Mesenteric fat pad (tissue), 1 donor: ENCODE results near the gene CORO2B. TPM values are rescaled to one million over a fixed set of nuclear protein-coding genes. Genes with fewer than 3 reads are reported as not detected.

ENCODE experiments used
- DNase-seq: peaks from one replicate; pipeline ENCODE4 v3.0.0-alpha.2; 2020; ENCODE audit warnings: low spot score
- total RNA-seq: library from RNA; stranded (reverse); fragmentation: NEBNext Ultra II Directional; extraction: Animal tissue kit (Norgen Biotek cat#: 25700); gene quantifications from one replicate; pipeline ENCODE4 v1.2.1, GENCODE V29; 2021
- donor health status: DM: yes; HTN: yes; CAD: no.

Gene CORO2B
- total RNA-seq, 1 donor from 2014 or later = 4.9 TPM

- peak; percentile 68 for DNase-seq
These were observed 89.2 kb downstream of the CORO2B start for GRCh38 chr15:68667800-68668625.

DNA sequence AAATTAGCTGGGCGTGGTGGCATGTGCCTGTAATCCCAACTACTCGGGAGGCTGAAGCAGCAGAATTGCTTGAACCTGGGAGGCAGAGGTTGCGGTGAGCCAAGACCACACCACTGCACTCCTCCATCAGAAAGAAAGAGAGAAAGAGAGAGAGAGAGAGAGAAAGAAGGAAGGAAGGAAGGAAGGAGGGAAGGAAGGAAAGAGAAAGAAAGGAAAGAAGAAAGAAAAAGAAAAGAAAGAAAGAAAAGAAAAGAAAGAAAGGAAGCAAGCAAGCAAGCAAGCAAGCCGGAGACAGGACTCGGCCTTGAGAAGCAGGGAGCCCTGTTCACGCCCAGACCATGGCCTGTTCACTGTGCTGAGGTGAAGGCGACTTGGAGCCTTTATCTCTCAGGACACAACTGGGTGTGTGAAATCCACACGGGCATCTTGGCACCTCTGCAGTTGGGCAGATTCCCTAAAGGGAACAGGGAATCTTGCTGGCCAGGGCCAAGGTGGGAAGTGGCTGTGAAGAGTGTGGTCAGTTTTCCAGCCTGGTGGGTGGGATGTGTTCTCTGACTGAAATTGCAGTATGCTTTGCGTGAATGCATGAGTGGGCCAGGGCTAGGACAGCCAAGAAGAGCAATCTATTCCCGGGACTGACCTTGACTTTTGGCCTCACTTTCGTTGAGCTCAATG lies 90.3 kb downstream of the CORO2B start:
- peak; percentile 64 for DNase-seq

DNA sequence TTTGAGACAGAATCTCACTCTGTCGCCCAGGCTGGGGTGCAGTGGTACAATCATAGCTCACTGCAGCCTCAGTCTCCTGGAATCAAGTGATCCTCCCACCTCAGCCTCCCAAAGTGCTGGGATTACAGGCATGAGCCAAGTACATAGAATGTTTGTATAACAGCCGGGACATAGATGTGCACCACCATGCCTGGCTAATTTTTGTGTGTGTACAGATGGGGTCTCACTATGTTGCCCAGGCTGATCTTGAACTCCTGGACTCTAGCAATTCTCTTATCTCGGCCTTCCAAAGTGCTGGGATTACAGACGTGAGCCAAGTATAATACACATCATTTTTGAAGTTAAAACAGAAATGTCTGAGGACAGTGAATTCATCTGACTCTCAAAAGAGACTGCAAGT lies 93.5 kb downstream of the CORO2B start:
- DNase-seq = peak; percentile 2

DNA sequence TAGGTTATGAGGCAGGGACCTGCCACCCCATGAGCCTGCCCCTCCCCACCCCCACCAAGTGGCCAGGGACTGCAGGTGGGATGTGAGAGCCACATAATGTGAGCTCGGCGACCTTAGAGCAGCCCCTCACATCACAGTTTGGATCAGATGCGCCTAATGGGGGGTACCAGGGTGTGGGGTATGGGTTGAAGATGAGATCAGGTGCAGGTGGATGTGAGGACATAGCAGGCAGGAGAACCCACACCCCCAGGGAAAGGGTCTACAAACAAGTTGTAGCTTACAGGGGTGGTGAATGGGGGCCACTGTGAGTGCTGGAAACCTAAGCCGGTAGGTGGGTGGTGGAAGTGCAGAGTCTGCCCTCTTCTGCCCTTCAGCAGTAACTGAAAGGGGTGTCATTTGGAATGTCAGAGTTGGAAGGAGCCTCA lies 94.0 kb downstream of the CORO2B start:
- DNase-seq = peak; percentile 59

DNA sequence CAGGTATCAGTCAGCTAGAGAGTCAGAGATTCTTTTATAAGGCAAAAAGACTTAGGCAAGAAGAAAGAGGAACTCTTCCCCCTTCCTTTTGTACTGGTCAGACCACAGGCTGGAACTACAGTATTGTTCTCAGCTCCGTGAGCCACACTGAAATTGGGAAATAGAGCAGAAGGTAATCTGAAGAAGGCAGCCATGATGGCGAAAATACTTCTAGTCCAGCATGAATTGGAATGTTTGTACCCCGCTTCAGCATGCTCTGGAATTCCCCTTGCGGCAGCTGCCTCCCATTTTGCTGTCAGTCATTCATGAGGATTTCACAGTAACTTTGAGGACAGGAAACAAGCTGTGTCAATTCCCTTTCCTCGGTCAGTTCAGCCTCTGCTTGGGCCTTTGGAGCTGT lies 96.2 kb downstream of the CORO2B start:
- peak; percentile 45 for DNase-seq

DNA sequence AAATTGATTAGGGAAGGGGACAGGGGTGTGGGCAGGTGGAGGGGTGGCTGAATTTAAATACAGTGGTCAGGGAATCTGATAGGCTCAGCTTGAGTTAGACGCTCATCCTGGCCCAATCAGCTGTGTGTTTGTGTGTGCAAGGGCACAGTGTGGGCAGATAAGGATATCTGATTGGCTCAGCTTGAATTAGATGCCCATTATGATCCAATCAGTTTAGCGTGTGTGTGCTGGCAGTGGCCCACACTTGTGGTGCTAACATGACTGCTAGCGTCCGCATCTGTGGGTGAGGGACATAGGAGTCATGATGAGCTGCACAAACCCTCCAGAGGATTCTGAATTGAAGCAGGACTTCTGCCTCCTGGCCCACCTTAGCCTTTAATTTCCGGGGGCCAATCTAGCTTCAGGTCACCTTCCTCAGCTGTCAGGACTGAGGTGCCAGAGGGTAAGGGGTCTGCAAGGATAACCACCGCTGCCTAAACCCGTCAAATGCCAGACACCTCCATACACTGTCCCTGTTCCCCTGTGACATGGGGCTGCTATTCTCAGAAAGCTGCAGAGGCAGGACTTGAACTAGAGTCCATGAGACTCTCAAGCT lies 97.3 kb downstream of the CORO2B start:
- peak; percentile 51 for DNase-seq

DNA sequence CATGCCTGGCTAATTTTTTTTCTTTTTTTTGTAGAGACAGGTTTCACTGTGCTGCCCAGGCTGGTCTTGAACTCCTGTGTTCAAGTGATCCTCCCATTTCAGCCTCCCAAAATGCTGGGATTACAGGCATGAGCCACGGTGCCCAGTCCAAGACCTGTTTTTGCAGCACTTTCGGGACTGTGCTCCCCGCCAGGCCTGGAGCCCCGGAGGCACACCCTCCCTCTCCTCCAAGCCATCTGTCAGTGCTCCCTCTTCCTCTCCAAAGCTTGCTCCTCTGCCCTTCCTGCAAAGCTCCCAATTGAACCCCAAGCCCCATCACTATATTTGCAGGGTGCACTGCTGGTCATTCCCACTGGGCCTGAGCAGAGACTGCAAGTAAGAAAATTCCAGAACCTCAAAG lies 98.1 kb downstream of the CORO2B start:
- DNase-seq = peak; percentile 49

- peak; percentile 65 for DNase-seq
These were observed 99.2 kb downstream of the CORO2B start for GRCh38 chr15:68677996-68678395.

DNA sequence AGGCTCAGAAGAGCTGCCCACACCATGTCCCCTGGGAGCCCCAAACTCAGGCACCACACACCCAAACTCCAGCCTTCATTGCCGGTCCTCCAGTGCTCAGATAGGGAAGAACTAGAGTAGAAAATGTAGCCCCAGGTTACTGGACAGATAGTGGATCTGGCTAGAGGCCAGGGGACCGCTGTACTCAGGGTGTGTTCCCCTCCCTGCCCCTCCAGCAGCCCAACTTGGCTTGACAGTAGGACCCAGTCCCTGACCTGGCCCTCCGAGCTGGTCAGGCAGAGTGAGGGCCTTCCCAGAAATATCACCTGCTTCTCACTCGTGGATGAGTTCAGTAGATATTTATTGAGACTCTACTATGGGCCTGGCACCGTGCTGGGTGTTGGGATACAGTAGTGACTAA lies 100.0 kb downstream of the CORO2B start:
- peak; percentile 62 for DNase-seq

GRCh38 chr15:68679161-68679560 lies 100.4 kb downstream of the CORO2B start:
- DNase-seq = peak; percentile 73

GRCh38 chr15:68679961-68680371 lies 101.2 kb downstream of the CORO2B start:
- DNase-seq = peak; percentile 35

- peak; percentile 41 for DNase-seq
These were observed 102.0 kb downstream of the CORO2B start for GRCh38 chr15:68680756-68681155.

DNA sequence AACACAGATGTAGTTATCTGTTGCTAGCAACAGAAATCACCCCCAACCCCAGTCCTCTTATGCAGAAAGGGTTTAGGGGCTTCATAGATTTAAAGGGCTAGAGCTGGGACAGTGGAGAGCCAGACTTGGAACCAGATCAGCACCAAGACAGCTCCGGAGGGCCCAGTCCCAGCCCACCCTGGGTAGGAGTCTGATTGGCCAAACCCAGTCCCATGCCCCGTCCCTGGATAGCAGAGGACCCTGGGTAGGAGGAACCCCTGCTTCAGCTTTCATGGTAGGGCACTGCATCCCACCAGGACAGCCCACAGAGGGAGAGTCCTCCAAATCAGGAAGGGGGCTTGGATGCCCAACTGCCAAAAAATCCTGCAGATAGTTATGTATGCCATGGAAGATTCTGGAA lies 103.0 kb downstream of the CORO2B start:
- DNase-seq = peak; percentile 41

GRCh38 chr15:68682330-68682729 lies 103.5 kb downstream of the CORO2B start:
- DNase-seq = peak; percentile 49

- peak; percentile 30 for DNase-seq
These were observed 104.2 kb downstream of the CORO2B start for GRCh38 chr15:68683026-68683425.

DNA sequence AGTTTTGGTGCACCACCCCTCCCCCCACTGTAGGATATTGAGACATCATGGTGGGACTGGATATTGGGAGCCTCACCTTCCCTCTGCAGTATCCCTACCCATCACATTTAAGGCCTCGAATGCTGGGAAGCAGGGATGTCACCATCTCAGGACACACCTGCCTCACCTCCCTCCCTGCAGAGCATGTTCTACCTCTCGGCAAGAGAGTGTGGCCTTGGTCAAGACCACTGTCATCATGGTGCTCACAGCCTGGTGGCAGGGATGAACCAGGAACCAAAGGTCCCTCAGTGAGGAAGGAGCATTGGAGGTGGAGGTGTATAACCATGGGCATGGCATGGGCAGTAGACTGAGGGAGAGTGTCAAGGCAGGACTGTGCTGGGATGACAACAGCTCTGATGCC lies 104.8 kb downstream of the CORO2B start:
- peak; percentile 22 for DNase-seq

GRCh38 chr15:68684476-68684875 lies 105.7 kb downstream of the CORO2B start:
- peak; percentile 75 for DNase-seq

GRCh38 chr15:68687136-68687735 lies 108.4 kb downstream of the CORO2B start:
- peak; percentile 43 for DNase-seq

- DNase-seq = no peak
These were observed 112.9 kb downstream of the CORO2B start for GRCh38 chr15:68691705-68692104.

DNA sequence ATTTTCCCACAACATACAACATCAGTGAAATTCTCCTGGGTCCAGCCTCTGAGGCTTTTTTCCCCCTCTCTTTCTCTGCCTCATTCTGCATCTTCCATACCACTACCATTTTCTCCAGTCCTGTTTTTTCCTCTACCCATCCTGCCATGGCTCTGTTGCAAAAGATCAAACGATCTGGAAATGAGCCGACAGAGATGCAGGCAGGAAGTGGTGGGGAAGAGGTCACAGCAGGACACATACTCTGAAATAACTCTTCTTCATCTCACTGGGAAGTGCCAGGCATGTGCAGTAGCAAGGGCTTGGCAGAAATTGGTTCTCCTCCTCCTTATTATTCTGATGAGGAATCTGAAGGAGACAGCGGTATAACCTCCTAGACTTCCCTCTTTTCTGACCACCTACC lies 114.3 kb downstream of the CORO2B start:
- no peak for DNase-seq

DNA sequence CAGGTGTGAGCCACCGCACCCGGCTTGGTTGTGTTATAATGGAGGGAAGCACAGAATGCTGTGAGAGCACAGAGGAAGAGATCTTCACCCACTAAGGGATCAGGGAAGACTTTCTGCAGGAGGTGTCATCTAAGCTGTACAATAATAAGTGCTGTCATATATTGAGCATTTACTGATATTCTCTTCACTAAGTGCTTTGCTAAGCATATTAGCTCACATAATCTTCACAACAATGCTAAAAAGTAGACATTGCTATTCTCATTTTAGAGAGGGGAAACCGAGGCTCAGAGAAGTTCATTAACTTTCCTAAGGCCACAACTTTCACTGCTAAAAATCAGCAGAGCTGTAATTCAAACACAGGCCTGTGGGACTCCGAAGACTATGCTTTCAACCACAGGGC lies 115.3 kb downstream of the CORO2B start:
- DNase-seq = no peak
